ENCODE results near the gene FOXI3.

Gene FOXI3

DNA sequence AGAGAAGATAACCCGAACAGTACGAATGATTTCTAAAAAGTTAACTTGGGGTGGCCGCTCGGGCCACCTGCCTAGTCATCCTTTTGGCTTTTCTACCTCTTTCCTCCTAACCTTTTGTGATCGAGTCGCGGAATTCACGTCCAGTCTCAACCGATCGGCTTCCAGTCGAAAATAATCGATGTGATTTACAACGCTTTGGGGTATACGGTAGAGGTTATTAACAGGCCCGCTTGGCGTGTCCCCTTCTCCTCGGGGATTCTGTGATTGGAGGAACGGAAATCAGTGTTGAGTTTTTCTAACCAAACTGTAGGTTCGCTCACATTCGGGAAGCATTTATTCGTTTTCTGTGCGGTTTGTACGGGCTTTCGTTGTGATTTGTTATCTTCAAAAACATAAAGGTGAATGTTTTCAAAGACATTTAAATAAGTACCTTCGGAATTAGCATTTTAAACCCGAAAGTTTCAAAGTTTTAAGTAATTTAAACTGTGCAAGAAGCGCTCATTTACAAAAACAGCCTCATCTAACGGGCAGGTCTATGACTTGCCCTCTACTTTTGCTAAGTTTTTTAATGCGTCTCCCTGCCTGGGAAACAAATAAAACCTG lies 588 bp upstream of the FOXI3 start:
- H3K9me3 ChIP-seq (ENCODE audit: control extremely low read depth in 1 of 5, control insufficient read depth in 4 of 5, insufficient read depth in 2 of 5, low read depth in 1 of 5, low read length in 4 of 5), result no peaks in the 10 kb centered on the region
- H3K4me1 ChIP-seq (ENCODE audit: control extremely low read depth in 1 of 4, control insufficient read depth in 4 of 4, insufficient read depth in 4 of 4, low read length in 3 of 4), result peaks cover 3 to 9% (median 5%) of the 10 kb centered on the region in 4 experiments
- peak overlapping the region in 3 of 7 experiments; percentile 24 to 52 (median 45) for H3K4me3 ChIP-seq (ENCODE audit: control insufficient read depth in 1 of 7, extremely low read depth in 1 of 7, insufficient read depth in 4 of 7, low read depth in 2 of 7, low read length in 6 of 7)
- peak; percentile 29 to 47 (median 43) for DNase-seq
- no peaks in the 10 kb centered on the region for H3K36me3 ChIP-seq (ENCODE audit: control insufficient read depth in 4 of 4, insufficient read depth in 4 of 4, low read length in 3 of 4)
- WGBS (ENCODE audit: insufficient coverage), result 6% methylated on average over 22 of the region's 29 CpGs
- ChIA-PET POLR2A (no interaction called here), CTCF (no interaction called here)
- peaks cover 25 to 93% (median 42%) of the 10 kb centered on the region in 5 experiments for H3K27me3 ChIP-seq (replicated peaks in 2 of 5; ENCODE audit: control insufficient read depth in 4 of 5, insufficient read depth in 5 of 5, low read length in 4 of 5)
- no peak overlapping the region for H3K27ac ChIP-seq (ENCODE audit: insufficient read depth in 1 of 2, low read depth in 1 of 2, low read length in 2 of 2, poor library complexity in 1 of 2, severe bottlenecking in 2 of 2)

GRCh38 chr2:88451811-88452564 lies 505 bp downstream of the FOXI3 start:
- no peak overlapping the region for H3K27ac ChIP-seq (ENCODE audit: insufficient read depth in 1 of 2, low read depth in 1 of 2, low read length in 2 of 2, poor library complexity in 1 of 2, severe bottlenecking in 2 of 2)
- no peaks in the 10 kb centered on the region for H3K36me3 ChIP-seq (ENCODE audit: control insufficient read depth in 4 of 4, insufficient read depth in 4 of 4, low read length in 3 of 4)
- peak; percentile 39 to 79 (median 79) for DNase-seq
- no peaks in the 10 kb centered on the region for H3K9me3 ChIP-seq (ENCODE audit: control extremely low read depth in 1 of 5, control insufficient read depth in 4 of 5, insufficient read depth in 2 of 5, low read depth in 1 of 5, low read length in 4 of 5)
- WGBS (ENCODE audit: insufficient coverage), result 0% methylated on average over 81 of the region's 108 CpGs
- POLR2A ChIA-PET, result no interaction called here
- CTCF ChIA-PET, result no interaction called here
- H3K4me1 ChIP-seq (ENCODE audit: control extremely low read depth in 1 of 4, control insufficient read depth in 4 of 4, insufficient read depth in 4 of 4, low read length in 3 of 4), result peaks cover 3 to 9% (median 5%) of the 10 kb centered on the region in 4 experiments
- H3K27me3 ChIP-seq (replicated peaks in 2 of 5; ENCODE audit: control insufficient read depth in 4 of 5, insufficient read depth in 5 of 5, low read length in 4 of 5), result peaks cover 26 to 93% (median 40%) of the 10 kb centered on the region in 5 experiments
- peak overlapping the region in 5 of 7 experiments; percentile 6 to 55 (median 31) for H3K4me3 ChIP-seq (ENCODE audit: control insufficient read depth in 1 of 7, extremely low read depth in 1 of 7, insufficient read depth in 4 of 7, low read depth in 2 of 7, low read length in 6 of 7)

- 16% methylated on average over 9 of the region's 18 CpGs for WGBS (ENCODE audit: insufficient coverage)
- H3K4me3 ChIP-seq (ENCODE audit: control insufficient read depth in 1 of 7, extremely low read depth in 1 of 7, insufficient read depth in 4 of 7, low read depth in 2 of 7, low read length in 6 of 7), result no peak overlapping the region
- peak in 1 of 3 donors; percentile 12 for DNase-seq
- no peak overlapping the region for H3K27ac ChIP-seq (ENCODE audit: insufficient read depth in 1 of 2, low read depth in 1 of 2, low read length in 2 of 2, poor library complexity in 1 of 2, severe bottlenecking in 2 of 2)
- no peaks in the 10 kb centered on the region for H3K36me3 ChIP-seq (ENCODE audit: control insufficient read depth in 4 of 4, insufficient read depth in 4 of 4, low read length in 3 of 4)
- peaks cover 3 to 9% (median 5%) of the 10 kb centered on the region in 4 experiments for H3K4me1 ChIP-seq (ENCODE audit: control extremely low read depth in 1 of 4, control insufficient read depth in 4 of 4, insufficient read depth in 4 of 4, low read length in 3 of 4)
- H3K27me3 ChIP-seq (replicated peaks in 2 of 5; ENCODE audit: control insufficient read depth in 4 of 5, insufficient read depth in 5 of 5, low read length in 4 of 5), result peaks cover 26 to 87% (median 42%) of the 10 kb centered on the region in 5 experiments
- CTCF ChIA-PET, result no interaction called here
- no peaks in the 10 kb centered on the region for H3K9me3 ChIP-seq (ENCODE audit: control extremely low read depth in 1 of 5, control insufficient read depth in 4 of 5, insufficient read depth in 2 of 5, low read depth in 1 of 5, low read length in 4 of 5)
- POLR2A ChIA-PET, result no interaction called here
These were observed 1.3 kb downstream of the FOXI3 start for GRCh38 chr2:88450925-88451810.

- DNase-seq, result no peak
- Histone ChIP-seq H3K27ac (ENCODE audit: insufficient read depth in 1 of 2, low read depth in 1 of 2, low read length in 2 of 2, poor library complexity in 1 of 2, severe bottlenecking in 2 of 2) (no peak overlapping the region), H3K4me3 (ENCODE audit: control insufficient read depth in 1 of 7, extremely low read depth in 1 of 7, insufficient read depth in 4 of 7, low read depth in 2 of 7, low read length in 6 of 7) (no peak overlapping the region), H3K36me3 (ENCODE audit: control insufficient read depth in 4 of 4, insufficient read depth in 4 of 4, low read length in 3 of 4) (no peaks in the 10 kb centered on the region), H3K4me1 (ENCODE audit: control extremely low read depth in 1 of 4, control insufficient read depth in 4 of 4, insufficient read depth in 4 of 4, low read length in 3 of 4) (peaks cover 3 to 9% (median 5%) of the 10 kb centered on the region in 4 experiments), H3K9me3 (ENCODE audit: control extremely low read depth in 1 of 5, control insufficient read depth in 4 of 5, insufficient read depth in 2 of 5, low read depth in 1 of 5, low read length in 4 of 5) (no peaks in the 10 kb centered on the region), H3K27me3 (replicated peaks in 2 of 5; ENCODE audit: control insufficient read depth in 4 of 5, insufficient read depth in 5 of 5, low read length in 4 of 5) (peaks cover 26 to 86% (median 39%) of the 10 kb centered on the region in 5 experiments)
- CTCF ChIA-PET, result interaction anchor here (1.3 kb wide), 1 partner anchor 10 kb away, joined by 4 read pairs; no protein-coding TSS in a partner anchor
- whole genome bisulfite sequencing (ENCODE audit: insufficient coverage), result 100% methylated on average over 1 of the region's 10 CpGs
- POLR2A ChIA-PET, result no interaction called here
These were observed 2.3 kb downstream of the FOXI3 start for GRCh38 chr2:88450186-88450585.

DNA sequence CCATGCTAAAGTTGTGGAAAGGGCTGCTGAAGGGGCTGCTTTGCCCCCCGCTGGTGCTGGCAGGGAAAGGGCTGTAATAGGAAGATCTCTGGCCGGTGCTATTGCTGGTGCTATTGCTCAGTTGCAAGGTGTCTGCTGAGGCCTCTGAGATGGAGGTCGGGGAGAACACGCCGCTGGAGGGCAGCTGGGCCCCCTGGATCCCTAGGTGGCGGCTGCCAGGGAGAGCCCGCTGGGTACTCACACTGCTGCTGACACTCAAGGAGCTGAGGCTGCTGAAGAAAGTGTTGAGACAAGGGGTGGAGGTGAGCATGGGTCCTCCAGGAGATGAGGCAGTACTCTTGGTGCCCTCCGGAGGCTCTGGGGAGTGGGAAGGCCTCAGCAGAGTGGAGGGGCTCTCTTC lies 4.2 kb downstream of the FOXI3 start:
- H3K4me3 ChIP-seq (ENCODE audit: control insufficient read depth in 1 of 7, extremely low read depth in 1 of 7, insufficient read depth in 4 of 7, low read depth in 2 of 7, low read length in 6 of 7), result no peak overlapping the region
- H3K9me3 ChIP-seq (ENCODE audit: control extremely low read depth in 1 of 5, control insufficient read depth in 4 of 5, insufficient read depth in 2 of 5, low read depth in 1 of 5, low read length in 4 of 5), result no peaks in the 10 kb centered on the region
- H3K27me3 ChIP-seq (replicated peaks in 2 of 5; ENCODE audit: control insufficient read depth in 4 of 5, insufficient read depth in 5 of 5, low read length in 4 of 5), result peaks cover 20 to 70% (median 33%) of the 10 kb centered on the region in 5 experiments
- no peaks in the 10 kb centered on the region for H3K36me3 ChIP-seq (ENCODE audit: control insufficient read depth in 4 of 4, insufficient read depth in 4 of 4, low read length in 3 of 4)
- ChIA-PET POLR2A (no interaction called here), CTCF (no interaction called here)
- 81% methylated on average over 8 of the region's 8 CpGs for WGBS (ENCODE audit: insufficient coverage)
- no peak overlapping the region for H3K27ac ChIP-seq (ENCODE audit: insufficient read depth in 1 of 2, low read depth in 1 of 2, low read length in 2 of 2, poor library complexity in 1 of 2, severe bottlenecking in 2 of 2)
- H3K4me1 ChIP-seq (ENCODE audit: control extremely low read depth in 1 of 4, control insufficient read depth in 4 of 4, insufficient read depth in 4 of 4, low read length in 3 of 4), result peaks cover 3 to 9% (median 5%) of the 10 kb centered on the region in 4 experiments
- no peak for DNase-seq

GRCh38 chr2:88443353-88443938 lies 9.0 kb downstream of the FOXI3 start:
- no CpG with 5 or more reads among the region's 4 CpGs for WGBS (ENCODE audit: insufficient coverage)
- POLR2A ChIA-PET, result no interaction called here
- Histone ChIP-seq H3K9me3 (ENCODE audit: control extremely low read depth in 1 of 5, control insufficient read depth in 4 of 5, insufficient read depth in 2 of 5, low read depth in 1 of 5, low read length in 4 of 5) (no peaks in the 10 kb centered on the region), H3K4me1 (ENCODE audit: control extremely low read depth in 1 of 4, control insufficient read depth in 4 of 4, insufficient read depth in 4 of 4, low read length in 3 of 4) (no peaks in the 10 kb centered on the region), H3K27me3 (replicated peaks in 2 of 5; ENCODE audit: control insufficient read depth in 4 of 5, insufficient read depth in 5 of 5, low read length in 4 of 5) (peaks cover 0 to 41% (median 8%) of the 10 kb centered on the region in 5 experiments), H3K27ac (ENCODE audit: insufficient read depth in 1 of 2, low read depth in 1 of 2, low read length in 2 of 2, poor library complexity in 1 of 2, severe bottlenecking in 2 of 2) (no peak overlapping the region), H3K4me3 (ENCODE audit: control insufficient read depth in 1 of 7, extremely low read depth in 1 of 7, insufficient read depth in 4 of 7, low read depth in 2 of 7, low read length in 6 of 7) (no peak overlapping the region), H3K36me3 (ENCODE audit: control insufficient read depth in 4 of 4, insufficient read depth in 4 of 4, low read length in 3 of 4) (no peaks in the 10 kb centered on the region)
- CTCF ChIA-PET, result no interaction called here
- DNase-seq, result no peak
